Progenitor cell of endocrine pancreas (in vitro differentiated cells): ENCODE measurements around the gene CTBP2. TPM values are rescaled to one million over a fixed set of nuclear protein-coding genes. Genes with fewer than 3 reads are reported as not detected.

Source experiments
- DNase-seq: peaks from one replicate; pipeline ENCODE4 v3.0.0; 2021; ENCODE audit warnings: low spot score; ENCODE audit not compliant: unreplicated experiment
- H3K27ac Mint-ChIP-seq: 2 replicates; pipeline ENCODE4 v1.8.0; 2021; ENCODE audit warnings: mild to moderate bottlenecking, moderate library complexity, mixed read lengths
- H3K27me3 Mint-ChIP-seq: 2 replicates; pipeline ENCODE4 v1.8.0; 2021; ENCODE audit warnings: mixed read lengths
- H3K36me3 Mint-ChIP-seq: 2 replicates; pipeline ENCODE4 v1.8.0; 2022; ENCODE audit warnings: mixed read lengths; ENCODE audit not compliant: insufficient read depth
- H3K4me1 Mint-ChIP-seq: 2 replicates; pipeline ENCODE4 v1.8.0; 2021; ENCODE audit warnings: low read depth, mixed read lengths
- H3K4me3 Mint-ChIP-seq: 2 replicates; pipeline ENCODE4 v1.8.0; 2021; ENCODE audit warnings: low read depth, mild to moderate bottlenecking, moderate library complexity, mixed read lengths
- H3K9me3 Mint-ChIP-seq: 2 replicates; pipeline ENCODE4 v1.8.0; 2021; ENCODE audit warnings: low read depth, mixed read lengths
- total RNA-seq: library from RNA; stranded (reverse); gene quantifications from 2 replicates; pipeline ENCODE4 v1.2.1, GENCODE V29; 2021
- TF ChIP-seq, protein P1 (sequence below): fragments of 200-600 bp; sonication (generic); IDR thresholded peaks from one replicate; pipeline ENCODE4 v1.5.0; 2021; ENCODE audit warnings: antibody characterized with exemption, mild to moderate bottlenecking; ENCODE audit not compliant: unreplicated experiment

CTBP2 gene
- total RNA-seq, 1 donor from 2014 or later: 182 TPM

DNA sequence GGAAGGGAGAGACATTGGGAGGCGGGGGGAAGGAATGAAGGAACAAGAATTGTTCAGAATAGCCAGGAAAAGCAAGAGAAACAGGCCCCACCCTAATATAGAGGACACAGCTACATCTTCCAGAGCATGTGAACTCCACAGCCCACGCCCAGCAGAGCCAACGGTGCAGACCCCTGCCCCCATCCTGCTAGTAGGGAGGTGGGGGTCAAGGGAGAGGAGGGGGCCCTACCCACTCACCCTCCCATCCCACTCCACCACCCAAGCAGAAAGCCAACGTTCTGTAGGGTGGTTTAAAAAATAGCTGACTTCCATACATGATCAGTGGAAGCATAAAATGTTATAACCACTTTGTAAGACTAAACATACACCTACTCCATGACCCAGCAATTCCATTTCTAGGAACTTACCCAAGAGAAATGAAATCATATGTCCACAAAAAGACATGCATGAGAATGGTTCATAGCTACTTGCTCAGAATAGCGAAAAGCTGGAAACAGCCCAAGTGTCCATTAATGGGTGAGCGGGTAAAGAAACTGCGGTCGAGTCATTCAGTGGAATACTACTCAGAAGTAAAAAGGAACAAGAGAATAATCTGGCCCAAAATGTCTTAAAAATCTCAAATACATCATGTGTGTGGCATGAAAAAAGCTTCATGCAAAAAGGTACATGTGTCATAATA, 31.8 kb downstream of the CTBP2 start:
- DNase-seq: no peak
- H3K36me3 Mint-ChIP-seq: peaks cover 32% of the 10 kb centered on the region
- H3K27ac Mint-ChIP-seq: no peak overlapping the region
- TF ChIP-seq, protein P1, sequence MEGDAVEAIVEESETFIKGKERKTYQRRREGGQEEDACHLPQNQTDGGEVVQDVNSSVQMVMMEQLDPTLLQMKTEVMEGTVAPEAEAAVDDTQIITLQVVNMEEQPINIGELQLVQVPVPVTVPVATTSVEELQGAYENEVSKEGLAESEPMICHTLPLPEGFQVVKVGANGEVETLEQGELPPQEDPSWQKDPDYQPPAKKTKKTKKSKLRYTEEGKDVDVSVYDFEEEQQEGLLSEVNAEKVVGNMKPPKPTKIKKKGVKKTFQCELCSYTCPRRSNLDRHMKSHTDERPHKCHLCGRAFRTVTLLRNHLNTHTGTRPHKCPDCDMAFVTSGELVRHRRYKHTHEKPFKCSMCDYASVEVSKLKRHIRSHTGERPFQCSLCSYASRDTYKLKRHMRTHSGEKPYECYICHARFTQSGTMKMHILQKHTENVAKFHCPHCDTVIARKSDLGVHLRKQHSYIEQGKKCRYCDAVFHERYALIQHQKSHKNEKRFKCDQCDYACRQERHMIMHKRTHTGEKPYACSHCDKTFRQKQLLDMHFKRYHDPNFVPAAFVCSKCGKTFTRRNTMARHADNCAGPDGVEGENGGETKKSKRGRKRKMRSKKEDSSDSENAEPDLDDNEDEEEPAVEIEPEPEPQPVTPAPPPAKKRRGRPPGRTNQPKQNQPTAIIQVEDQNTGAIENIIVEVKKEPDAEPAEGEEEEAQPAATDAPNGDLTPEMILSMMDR: no peak
- no peaks in the 10 kb centered on the region for H3K27me3 Mint-ChIP-seq
- peaks cover 27% of the 10 kb centered on the region for H3K4me1 Mint-ChIP-seq
- no peaks in the 10 kb centered on the region for H3K9me3 Mint-ChIP-seq
- H3K4me3 Mint-ChIP-seq: no peak overlapping the region

DNA sequence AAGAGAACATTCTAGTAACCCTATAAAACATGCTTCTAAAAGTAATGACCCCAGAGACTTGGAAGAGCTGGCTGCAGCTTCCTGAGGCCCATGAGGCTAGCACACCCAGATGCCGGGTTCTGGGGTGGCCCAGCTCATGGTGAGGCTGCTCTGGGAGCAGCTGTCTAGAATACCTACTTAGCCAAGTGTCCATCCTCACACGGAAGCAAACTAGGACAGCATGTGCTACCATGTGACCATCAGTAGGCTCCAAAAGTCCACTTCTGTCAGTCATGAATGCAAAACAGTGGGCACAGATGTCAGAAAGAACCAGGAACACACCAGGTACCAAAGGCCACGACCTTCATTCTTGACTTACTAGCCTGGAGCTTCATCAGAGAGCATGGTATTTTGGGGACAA, 32.4 kb downstream of the CTBP2 start:
- no peak for DNase-seq
- no peaks in the 10 kb centered on the region for H3K27me3 Mint-ChIP-seq
- no peaks in the 10 kb centered on the region for H3K9me3 Mint-ChIP-seq
- H3K27ac Mint-ChIP-seq: no peak overlapping the region
- H3K36me3 Mint-ChIP-seq: peaks cover 32% of the 10 kb centered on the region
- H3K4me3 Mint-ChIP-seq: no peak overlapping the region
- peaks cover 28% of the 10 kb centered on the region for H3K4me1 Mint-ChIP-seq
- TF ChIP-seq, protein P1: no peak

DNA sequence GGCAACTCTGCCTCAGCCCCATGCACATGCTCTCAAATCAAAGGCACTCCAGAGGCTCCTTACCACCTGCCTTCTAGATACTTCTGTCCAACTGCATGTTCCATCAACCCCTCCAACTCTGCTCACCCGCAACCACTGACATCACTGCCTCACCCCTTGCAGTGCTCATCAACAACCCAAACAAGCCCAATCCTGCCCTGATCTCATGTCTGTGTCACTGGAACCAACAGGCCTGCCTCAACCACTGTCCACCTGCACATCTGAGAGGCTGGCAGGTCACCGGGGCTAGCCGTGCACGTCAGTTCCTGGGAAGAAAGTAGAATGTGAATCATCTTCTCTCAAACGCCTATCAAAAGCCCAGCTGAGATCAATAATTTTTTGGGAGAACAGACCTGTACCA, 33.3 kb downstream of the CTBP2 start:
- no peak for DNase-seq
- Mint-ChIP-seq H3K36me3 (peaks cover 35% of the 10 kb centered on the region), H3K27ac (no peak overlapping the region), H3K4me1 (peaks cover 33% of the 10 kb centered on the region), H3K4me3 (no peak overlapping the region), H3K27me3 (no peaks in the 10 kb centered on the region), H3K9me3 (no peaks in the 10 kb centered on the region)
- TF ChIP-seq, protein P1: no peak

DNA sequence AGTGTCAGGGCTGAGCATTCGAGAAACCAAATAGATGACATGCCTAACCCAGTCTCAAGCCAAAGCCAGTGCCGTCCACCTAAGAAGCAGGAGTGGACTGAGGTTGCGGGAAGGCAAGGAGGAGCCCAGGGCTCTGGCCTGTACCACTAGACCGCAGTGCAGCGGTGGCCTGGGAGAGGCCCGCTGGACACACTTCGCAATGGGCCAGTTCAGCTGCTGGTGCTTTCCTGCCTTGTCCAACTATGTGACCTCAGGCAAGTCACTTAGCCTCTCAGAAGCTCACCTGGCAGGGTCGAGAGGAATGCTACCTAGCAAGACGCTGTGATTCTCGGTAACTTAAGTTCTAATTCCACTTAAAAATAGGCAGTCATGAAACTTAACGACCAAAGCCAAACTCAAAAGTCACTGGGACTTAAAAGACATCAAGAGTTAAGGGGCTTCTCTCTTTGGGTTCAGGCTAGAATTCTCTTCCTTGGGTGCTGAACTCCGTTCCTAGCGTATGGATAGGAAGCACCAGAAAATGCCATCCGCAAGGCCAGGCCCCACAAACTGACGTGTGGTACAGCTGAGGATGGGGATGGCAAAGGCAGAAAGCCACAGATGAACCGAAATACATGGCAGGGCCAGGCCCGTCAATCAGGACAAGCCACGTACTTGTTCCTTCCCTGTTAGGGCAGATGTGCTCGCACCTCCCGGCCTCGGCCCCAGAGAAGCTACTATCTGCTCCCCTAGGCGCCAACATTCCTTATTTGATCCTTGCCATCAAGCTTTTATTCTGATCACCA, 34.2 kb downstream of the CTBP2 start:
- Mint-ChIP-seq H3K4me1 (peaks cover 42% of the 10 kb centered on the region), H3K9me3 (no peaks in the 10 kb centered on the region), H3K27me3 (no peaks in the 10 kb centered on the region), H3K36me3 (peaks cover 28% of the 10 kb centered on the region), H3K4me3 (no peak overlapping the region), H3K27ac (peak overlapping the region; percentile 85)
- DNase-seq: no peak
- TF ChIP-seq, protein P1: no peak

DNA sequence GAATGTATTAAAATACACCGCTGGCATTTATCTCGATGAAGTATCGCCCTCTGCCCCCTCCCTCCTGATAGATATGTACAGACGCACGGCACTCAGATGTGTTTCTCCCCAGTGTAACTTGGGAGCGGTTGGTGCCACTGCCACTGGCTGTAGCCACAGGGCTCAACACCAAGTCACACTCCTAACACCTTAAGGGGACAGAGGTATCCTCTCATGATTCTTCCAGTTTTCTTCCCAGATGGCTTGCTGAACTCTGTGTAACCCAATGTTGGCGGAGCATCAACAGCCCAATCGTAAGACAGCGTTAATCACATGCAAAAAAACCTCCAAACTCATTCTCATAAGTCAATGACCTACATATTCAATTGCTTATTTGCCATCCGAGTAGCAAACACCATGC, 35.5 kb downstream of the CTBP2 start:
- Mint-ChIP-seq H3K27ac (no peak overlapping the region), H3K36me3 (peaks cover 24% of the 10 kb centered on the region), H3K4me1 (peaks cover 53% of the 10 kb centered on the region), H3K9me3 (no peaks in the 10 kb centered on the region), H3K4me3 (no peak overlapping the region), H3K27me3 (no peaks in the 10 kb centered on the region)
- no peak for DNase-seq
- TF ChIP-seq, protein P1: no peak
